Upper lobe of right lung (tissue), 1 donor: ENCODE measurements around the gene STK32C. TPM values are rescaled to one million over a fixed set of nuclear protein-coding genes. Genes with fewer than 3 reads are reported as not detected.
A peak's percentile ranks its signal among the peaks of the same experiment; 100 is the strongest.

Experiments used
- ATAC-seq: fragments of 200-7000 bp; cut with Tn5 transposase; one replicate; pipeline ENCODE4 v1.9.1; 2020; ENCODE audit warnings: mild to moderate bottlenecking, moderate library complexity
- DNase-seq: peaks from one replicate; pipeline ENCODE4 v3.0.0-alpha.2; 2020
- H3K27ac ChIP-seq: fragments of 200-600 bp; one replicate; pipeline ENCODE4 v1.8.0; 2022
- H3K27me3 ChIP-seq: fragments of 200-600 bp; one replicate; pipeline ENCODE4 v1.8.0; 2022; ENCODE audit warnings: mild to moderate bottlenecking
- H3K36me3 ChIP-seq: fragments of 200-600 bp; one replicate; pipeline ENCODE4 v1.8.0; 2022
- H3K4me1 ChIP-seq: fragments of 200-600 bp; one replicate; pipeline ENCODE4 v1.8.0; 2022
- H3K4me3 ChIP-seq: fragments of 200-600 bp; one replicate; pipeline ENCODE4 v1.8.0; 2022; ENCODE audit warnings: mild to moderate bottlenecking
- H3K9me3 ChIP-seq: fragments of 200-600 bp; one replicate; pipeline ENCODE4 v1.8.0; 2022
- CTCF ChIP-seq: fragments of 200-600 bp; IDR thresholded peaks from one replicate; pipeline ENCODE4 v1.8.0; 2022; ENCODE audit warnings: antibody characterized with exemption
- intact Hi-C: fragments of 100-400 bp; cut with DNase I; formaldehyde crosslinking; loops from one replicate; pipeline ENCODE4 v1.11.0; 2022
- total RNA-seq: library from RNA; stranded (reverse); fragmentation: NEBNext Ultra II Directional; extraction: Animal tissue kit (Norgen Biotek cat#: 25700); gene quantifications from one replicate; pipeline ENCODE4 v1.2.1, GENCODE V29; 2021
- donor health status: DM: no; HTN: yes; CAD: no; lungs with severe emphysema.

STK32C gene
- total RNA-seq, 1 donor from 2014 or later = 13.2 TPM

- intact Hi-C loops = no loop called here
- H3K27ac ChIP-seq = no peak overlapping the region
- ATAC-seq = no peak
- TF ChIP-seq CTCF = no peak
- DNase-seq = no peak
- no peaks in the 10 kb centered on the region for H3K27me3 ChIP-seq
- H3K4me1 ChIP-seq = peaks cover 3% of the 10 kb centered on the region
- H3K36me3 ChIP-seq = no peaks in the 10 kb centered on the region
- no peak overlapping the region for H3K4me3 ChIP-seq
- H3K9me3 ChIP-seq = no peaks in the 10 kb centered on the region
These were observed 57.0 kb downstream of the STK32C start for GRCh38 chr10:132250481-132251475.

GRCh38 chr10:132249824-132250375 lies 57.9 kb downstream of the STK32C start:
- no peaks in the 10 kb centered on the region for H3K9me3 ChIP-seq
- peaks cover 3% of the 10 kb centered on the region for H3K4me1 ChIP-seq
- H3K27me3 ChIP-seq = no peaks in the 10 kb centered on the region
- ATAC-seq (no peak), DNase-seq (no peak)
- intact Hi-C loops = no loop called here
- TF ChIP-seq CTCF = no peak
- H3K36me3 ChIP-seq = no peaks in the 10 kb centered on the region
- no peak overlapping the region for H3K27ac ChIP-seq
- H3K4me3 ChIP-seq = no peak overlapping the region

- TF ChIP-seq CTCF = no peak
- Histone ChIP-seq H3K27ac (no peak overlapping the region), H3K36me3 (no peaks in the 10 kb centered on the region), H3K9me3 (no peaks in the 10 kb centered on the region), H3K4me1 (peaks cover 3% of the 10 kb centered on the region), H3K27me3 (no peaks in the 10 kb centered on the region), H3K4me3 (no peak overlapping the region)
- ATAC-seq (no peak), DNase-seq (no peak)
- intact Hi-C loops = no loop called here
These were observed 58.5 kb downstream of the STK32C start for GRCh38 chr10:132249226-132249724.

GRCh38 chr10:132248455-132249225 lies 59.1 kb downstream of the STK32C start:
- peak; percentile 80 for DNase-seq
- no peak for TF ChIP-seq CTCF
- Histone ChIP-seq H3K27me3 (no peaks in the 10 kb centered on the region), H3K36me3 (no peaks in the 10 kb centered on the region), H3K9me3 (no peaks in the 10 kb centered on the region), H3K27ac (no peak overlapping the region), H3K4me1 (peaks cover 3% of the 10 kb centered on the region), H3K4me3 (peak overlapping the region; percentile 21)
- ATAC-seq = peak; percentile 68
- intact Hi-C loops = no loop called here

GRCh38 chr10:132247943-132248342 lies 59.8 kb downstream of the STK32C start:
- intact Hi-C loops = no loop called here
- DNase-seq = no peak
- H3K4me3 ChIP-seq = no peak overlapping the region
- H3K27me3 ChIP-seq = no peaks in the 10 kb centered on the region
- no peak for ATAC-seq
- H3K27ac ChIP-seq = no peak overlapping the region
- no peaks in the 10 kb centered on the region for H3K9me3 ChIP-seq
- no peak for TF ChIP-seq CTCF
- peaks cover 3% of the 10 kb centered on the region for H3K4me1 ChIP-seq
- no peaks in the 10 kb centered on the region for H3K36me3 ChIP-seq
